Right lobe of liver (tissue), 6 donors: ENCODE results near the gene GARIN3. TPM values are rescaled to one million over a fixed set of nuclear protein-coding genes. Genes with fewer than 3 reads are reported as not detected.

Source experiments
- ATAC-seq, 4 donors: fragments of 200-7000 bp; cut with Tn5 transposase; one replicate each; pipeline ENCODE4 v1.9.1; 2020; ENCODE audit warnings: mild to moderate bottlenecking in 4 of 4, moderate library complexity in 4 of 4
- DNase-seq, 3 donors: peaks; one replicate each; pipeline ENCODE4 v3.0.0-alpha.2; 2020
- H3K27ac ChIP-seq, 3 donors: fragments of 200-600 bp; one replicate each; pipeline ENCODE4 v1.8.0; 2022
- H3K27me3 ChIP-seq, 2 donors: fragments of 200-600 bp; one replicate each; pipeline ENCODE4 v1.8.0; 2022
- H3K36me3 ChIP-seq, 4 donors: fragments of 200-600 bp; sonication (generic) in 1 of 4; one replicate each; pipeline versions ENCODE4 v1.5.1 to v1.8.0; 2017 to 2022; ENCODE audit warnings: control low read depth in 1 of 4
- H3K4me1 ChIP-seq, 4 donors: fragments of 200-600 bp; sonication (generic) in 1 of 4; one replicate each; pipeline versions ENCODE4 v1.5.1 to v1.8.0; 2017 to 2022; ENCODE audit warnings: control low read depth in 1 of 4
- H3K4me3 ChIP-seq, 3 donors: fragments of 200-600 bp; one replicate each; pipeline ENCODE4 v1.8.0; 2022
- H3K9me3 ChIP-seq, 4 donors: fragments of 200-600 bp; sonication (generic) in 1 of 4; one replicate each; pipeline versions ENCODE4 v1.5.1 to v1.8.0; 2017 to 2022; ENCODE audit warnings: control low read depth in 1 of 4
- POLR2A ChIP-seq: fragments of 450-650 bp; IDR thresholded peaks from one replicate; pipeline ENCODE4 v1.6.1; 2017; ENCODE audit warnings: antibody characterized with exemption, mild to moderate bottlenecking
- WGBS: methylation state at CpG from one replicate; pipeline ENCODE4 v1.1.6; 2018; ENCODE audit warnings: low coverage, low lambda C conversion rate; ENCODE audit not compliant: insufficient coverage; ENCODE audit errors: missing lambda C conversion rate; 5-methylcytosine and 5-hydroxymethylcytosine counted together
- intact Hi-C, 2 donors: fragments of 100-400 bp; cut with DNase I; formaldehyde crosslinking; loops; one replicate each; pipeline versions ENCODE4 v1.11.2 to v1.14.1; 2022
- total RNA-seq, 6 experiments: library from RNA; depleted of rRNA in 2 of 6; stranded (reverse); fragments of >200 nt in 2 of 6; fragmentation: NEBNext Ultra II Directional in 3 of 6; extraction: Animal tissue kit (Norgen Biotek cat#: 25700) in 3 of 6; gene quantifications; one replicate each; pipeline versions ENCODE4 v1.1.0 to v1.2.4, GENCODE V29; 2016 to 2023
- TF ChIP-seq, protein P1 (sequence below), 4 donors: fragments of 200-600 bp in 3 of 4; fragments of 450-650 bp in 1 of 4; IDR thresholded peaks; one replicate each; pipeline versions ENCODE4 v1.5.1 to v1.8.0; 2016 to 2022; ENCODE audit warnings: antibody characterized with exemption in 4 of 4, mild to moderate bottlenecking in 2 of 4
- donor health status: DM: no; HTN: yes; CAD: no.
- donor health status: DM: no; HTN: no; CAD: no.
- donor health status: DM: no; HTN: no; CAD: no.
- donor health status: DM: no; HTN: yes; CAD: no.
- donor health status: DM: no; HTN: yes; CAD: no.

Gene GARIN3
- total RNA-seq, 6 experiments from 2014 or later = not detected

DNA sequence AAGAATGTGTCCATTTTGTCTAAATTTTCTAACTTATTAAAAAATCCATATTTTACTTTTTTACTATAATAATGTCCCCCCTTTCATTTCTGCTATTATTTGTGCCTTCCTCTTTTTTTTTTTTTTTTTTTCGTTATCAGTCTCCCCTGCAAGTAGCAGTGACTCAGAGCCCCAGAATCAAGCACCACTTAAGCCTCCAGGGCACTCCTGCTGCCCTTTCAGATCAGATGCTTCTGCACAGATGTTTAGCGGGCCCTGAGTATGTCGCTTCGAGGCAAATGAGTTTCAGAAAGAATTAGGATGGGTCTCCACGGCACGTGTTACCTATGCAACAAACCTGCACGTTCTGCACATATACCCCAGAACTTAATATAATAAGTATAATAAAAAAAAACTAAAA is 35.1 kb downstream of the GARIN3 start:
- H3K27me3 ChIP-seq = no peaks in the 10 kb centered on the region
- intact Hi-C loops = no loop called here
- DNase-seq (no peak), ATAC-seq (no peak)
- no peak for TF ChIP-seq POLR2A
- TF ChIP-seq, protein P1, sequence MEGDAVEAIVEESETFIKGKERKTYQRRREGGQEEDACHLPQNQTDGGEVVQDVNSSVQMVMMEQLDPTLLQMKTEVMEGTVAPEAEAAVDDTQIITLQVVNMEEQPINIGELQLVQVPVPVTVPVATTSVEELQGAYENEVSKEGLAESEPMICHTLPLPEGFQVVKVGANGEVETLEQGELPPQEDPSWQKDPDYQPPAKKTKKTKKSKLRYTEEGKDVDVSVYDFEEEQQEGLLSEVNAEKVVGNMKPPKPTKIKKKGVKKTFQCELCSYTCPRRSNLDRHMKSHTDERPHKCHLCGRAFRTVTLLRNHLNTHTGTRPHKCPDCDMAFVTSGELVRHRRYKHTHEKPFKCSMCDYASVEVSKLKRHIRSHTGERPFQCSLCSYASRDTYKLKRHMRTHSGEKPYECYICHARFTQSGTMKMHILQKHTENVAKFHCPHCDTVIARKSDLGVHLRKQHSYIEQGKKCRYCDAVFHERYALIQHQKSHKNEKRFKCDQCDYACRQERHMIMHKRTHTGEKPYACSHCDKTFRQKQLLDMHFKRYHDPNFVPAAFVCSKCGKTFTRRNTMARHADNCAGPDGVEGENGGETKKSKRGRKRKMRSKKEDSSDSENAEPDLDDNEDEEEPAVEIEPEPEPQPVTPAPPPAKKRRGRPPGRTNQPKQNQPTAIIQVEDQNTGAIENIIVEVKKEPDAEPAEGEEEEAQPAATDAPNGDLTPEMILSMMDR (IDR thresholded peaks at IDR 0.05) = no peak
- H3K4me3 ChIP-seq = no peak overlapping the region
- no peaks in the 10 kb centered on the region for H3K36me3 ChIP-seq
- no peaks in the 10 kb centered on the region for H3K9me3 ChIP-seq
- H3K27ac ChIP-seq = no peak overlapping the region
- WGBS = 54% methylated on average over 7 of the region's 7 CpGs
- H3K4me1 ChIP-seq = no peaks in the 10 kb centered on the region

DNA sequence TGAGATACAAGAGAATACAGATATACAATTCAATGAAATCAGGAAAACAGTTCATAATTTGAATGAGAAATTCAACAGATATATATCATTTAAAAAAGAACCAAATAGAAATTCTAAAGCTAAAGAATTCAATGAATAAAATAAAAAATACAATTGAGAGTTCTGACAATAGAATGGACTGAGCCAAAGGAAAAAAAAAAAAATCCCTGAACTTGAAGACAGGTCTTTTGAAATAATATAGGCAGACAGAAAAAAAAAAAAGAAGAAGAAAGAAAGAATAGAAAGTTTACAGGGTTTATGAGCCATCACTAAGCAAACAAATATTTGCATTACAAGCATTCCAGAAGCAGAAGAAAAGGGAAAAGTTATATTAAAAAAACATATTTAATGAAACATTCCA is 44.4 kb downstream of the GARIN3 start:
- DNase-seq (no peak), ATAC-seq (no peak)
- intact Hi-C loops = no loop called here
- Histone ChIP-seq H3K4me3 (no peak overlapping the region), H3K4me1 (no peaks in the 10 kb centered on the region), H3K27me3 (no peaks in the 10 kb centered on the region), H3K36me3 (no peaks in the 10 kb centered on the region), H3K9me3 (no peaks in the 10 kb centered on the region), H3K27ac (no peak overlapping the region)
- no peak for TF ChIP-seq POLR2A
- TF ChIP-seq, protein P1 (IDR thresholded peaks at IDR 0.05) = no peak

DNA sequence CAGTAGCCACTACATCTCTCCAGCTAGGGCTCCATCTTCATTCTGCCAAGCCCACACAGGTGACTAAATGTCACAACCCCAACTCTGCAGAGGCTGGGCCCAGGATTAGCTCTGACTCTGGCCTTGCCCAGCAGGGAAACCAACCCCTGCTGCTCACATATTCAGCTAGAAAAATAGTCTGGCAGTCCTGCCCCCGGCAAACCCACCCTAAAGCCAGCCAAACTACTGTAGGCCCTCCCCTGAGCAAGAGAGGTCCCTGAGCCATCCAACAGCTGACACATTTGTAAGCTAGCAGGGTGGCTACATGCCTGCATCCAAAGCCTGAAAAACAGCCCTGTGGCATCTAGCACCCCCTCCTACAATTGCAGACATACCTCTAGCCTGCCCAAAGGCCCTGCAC is 46.0 kb downstream of the GARIN3 start:
- no peaks in the 10 kb centered on the region for H3K27me3 ChIP-seq
- no peaks in the 10 kb centered on the region for H3K36me3 ChIP-seq
- no peaks in the 10 kb centered on the region for H3K4me1 ChIP-seq
- DNase-seq (no peak), ATAC-seq (no peak)
- H3K9me3 ChIP-seq = no peaks in the 10 kb centered on the region
- no peak for TF ChIP-seq POLR2A
- TF ChIP-seq, protein P1 (IDR thresholded peaks at IDR 0.05) = no peak
- intact Hi-C loops = no loop called here
- no peak overlapping the region for H3K4me3 ChIP-seq
- no CpG with 5 or more reads among the region's 1 CpG for WGBS
- no peak overlapping the region for H3K27ac ChIP-seq

DNA sequence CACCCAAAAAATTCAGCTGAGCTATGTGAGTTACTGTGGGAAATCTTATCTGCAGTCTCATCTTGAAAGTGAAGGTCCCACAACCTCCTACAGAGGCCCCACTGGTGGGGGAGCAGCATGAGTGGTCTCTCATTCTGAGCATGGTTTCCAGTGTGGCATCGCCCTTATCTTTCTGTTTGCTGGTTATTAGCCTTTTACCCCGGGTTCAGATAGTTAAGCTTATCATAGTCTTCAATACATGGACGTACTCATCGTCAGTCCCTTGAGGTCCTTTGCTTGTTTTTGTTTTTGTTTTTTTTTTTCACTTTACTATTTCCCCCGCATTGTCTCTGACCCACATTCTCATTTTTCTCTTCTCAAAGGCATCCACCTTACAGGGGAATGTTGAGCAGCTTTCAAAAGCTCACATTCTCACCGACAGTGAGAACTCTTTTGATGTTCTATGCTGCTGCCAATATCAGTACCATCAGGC is 49.5 kb downstream of the GARIN3 start:
- TF ChIP-seq, protein P1 (IDR thresholded peaks at IDR 0.05) = no peak
- TF ChIP-seq POLR2A = no peak

DNA sequence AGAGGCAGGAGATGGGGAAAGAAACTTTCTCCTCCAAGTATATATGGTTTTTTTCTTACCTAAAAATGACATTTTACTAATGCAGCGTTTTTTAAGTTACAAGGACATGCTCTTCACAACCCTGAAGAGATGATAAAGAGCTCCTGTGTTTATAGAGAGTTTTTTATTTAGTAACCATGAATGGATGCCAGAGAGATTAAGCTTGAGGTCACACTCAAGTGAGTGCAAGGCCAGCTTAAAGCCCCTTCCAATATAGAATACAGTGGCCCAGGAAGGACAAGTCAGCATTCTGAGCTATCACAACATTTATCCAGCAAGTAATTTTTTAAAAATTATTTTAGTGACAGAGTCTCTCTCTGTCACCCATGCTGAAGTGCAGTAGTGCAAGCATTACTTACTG is 50.6 kb downstream of the GARIN3 start:
- ATAC-seq = no peak
- intact Hi-C loops = no loop called here
- no peaks in the 10 kb centered on the region for H3K36me3 ChIP-seq
- no peaks in the 10 kb centered on the region for H3K27me3 ChIP-seq
- H3K4me3 ChIP-seq = no peak overlapping the region
- no peaks in the 10 kb centered on the region for H3K9me3 ChIP-seq
- DNase-seq = no peak
- no peak for TF ChIP-seq POLR2A
- TF ChIP-seq, protein P1 (IDR thresholded peaks at IDR 0.05) = no peak
- no peaks in the 10 kb centered on the region for H3K4me1 ChIP-seq
- 42% methylated on average over 1 of the region's 1 CpG for WGBS
- no peak overlapping the region for H3K27ac ChIP-seq

More for the DNA sequence above, 49.5 kb downstream of the GARIN3 start:
- ATAC-seq (no peak), DNase-seq (no peak)
- no peaks in the 10 kb centered on the region for H3K27me3 ChIP-seq
- no peaks in the 10 kb centered on the region for H3K9me3 ChIP-seq
- no peak overlapping the region for H3K27ac ChIP-seq
- no peaks in the 10 kb centered on the region for H3K36me3 ChIP-seq
- 55% methylated on average over 5 of the region's 6 CpGs for WGBS
- no peak overlapping the region for H3K4me3 ChIP-seq
- no peaks in the 10 kb centered on the region for H3K4me1 ChIP-seq
- intact Hi-C loops = no loop called here
